Endodermal cell (in vitro differentiated cells): ENCODE measurements around the gene AUTS2. TPM values are rescaled to one million over a fixed set of nuclear protein-coding genes. Genes with fewer than 3 reads are reported as not detected.

Experiments
- DNase-seq: peaks from one replicate; pipeline ENCODE4 v3.0.0-alpha.2; 2017
- H3K27ac ChIP-seq: 2 replicates; pipeline ENCODE4 v1.5.1; 2013; ENCODE audit warnings: mild to moderate bottlenecking, low read depth, low read length, moderate library complexity
- H3K27me3 ChIP-seq: 2 replicates; pipeline ENCODE4 v1.6.1; 2013; ENCODE audit warnings: mild to moderate bottlenecking, low read length, moderate library complexity; ENCODE audit not compliant: insufficient read depth, control insufficient read depth, poor library complexity, severe bottlenecking
- H3K36me3 ChIP-seq: 2 replicates; pipeline ENCODE4 v1.7.0; 2013; ENCODE audit warnings: mild to moderate bottlenecking, low read length, moderate library complexity; ENCODE audit not compliant: control insufficient read depth, insufficient read depth
- H3K4me1 ChIP-seq: one replicate; pipeline ENCODE4 v1.7.0; 2013; ENCODE audit warnings: low read length; ENCODE audit not compliant: control insufficient read depth, insufficient read depth
- H3K4me3 ChIP-seq: 2 replicates; pipeline ENCODE4 v1.5.1; 2013; ENCODE audit warnings: mild to moderate bottlenecking, low read length, moderate library complexity
- H3K9ac ChIP-seq: 2 replicates; pipeline ENCODE4 v1.6.1; 2013; ENCODE audit warnings: mild to moderate bottlenecking, low read length, moderate library complexity; ENCODE audit not compliant: poor library complexity, severe bottlenecking; ENCODE audit errors: extremely low read depth
- H3K9me3 ChIP-seq: 2 replicates; pipeline ENCODE4 v1.6.1; 2013; ENCODE audit warnings: mild to moderate bottlenecking, low read length, moderate library complexity; ENCODE audit not compliant: control insufficient read depth
- H3K27ac Mint-ChIP-seq: 2 replicates; pipeline ENCODE4 v1.8.0; 2020; ENCODE audit warnings: mixed read lengths
- H3K27me3 Mint-ChIP-seq: 2 replicates; pipeline ENCODE4 v1.8.0; 2021; ENCODE audit warnings: mild to moderate bottlenecking, mixed read lengths; ENCODE audit not compliant: insufficient read depth
- H3K36me3 Mint-ChIP-seq: 2 replicates; pipeline ENCODE4 v1.8.0; 2020; ENCODE audit warnings: low read depth, mixed read lengths
- H3K4me1 Mint-ChIP-seq: 2 replicates; pipeline ENCODE4 v1.8.0; 2020; ENCODE audit warnings: mixed read lengths
- H3K4me3 Mint-ChIP-seq: 2 replicates; pipeline ENCODE4 v1.8.0; 2020; ENCODE audit warnings: mild to moderate bottlenecking, moderate library complexity, mixed read lengths
- H3K9me3 Mint-ChIP-seq: 2 replicates; pipeline ENCODE4 v1.8.0; 2020; ENCODE audit warnings: mild to moderate bottlenecking, mixed read lengths
- WGBS, 2 experiments: methylation state at CpG; one replicate each; pipeline versions ENCODE4 v1.1.5 to v1.1.7; 2013; ENCODE audit warnings: missing lambda C conversion rate in 2 of 2, mixed read lengths in 1 of 2; ENCODE audit not compliant: insufficient coverage in 1 of 2, insufficient read length in 1 of 2; 5-methylcytosine and 5-hydroxymethylcytosine counted together
- total RNA-seq, 2 donors: library from RNA; stranded (reverse); fragmentation: NEBNext Ultra II Directional in 1 of 2; extraction: Animal tissue kit (Norgen Biotek cat#: 25700) in 1 of 2; gene quantifications; 2 replicates in 1 of 2; 3 replicates in 1 of 2; pipeline ENCODE4 v1.2.1, GENCODE V29; 2021
- TF ChIP-seq, protein P1 (sequence below): fragments of 200-600 bp; sonication (generic); conservative IDR thresholded peaks from 2 replicates; pipeline ENCODE4 v1.5.0; 2021; ENCODE audit warnings: antibody characterized with exemption, mild to moderate bottlenecking

AUTS2 gene
- total RNA-seq, 2 donors from 2014 or later = 76.8 to 106 TPM

DNA sequence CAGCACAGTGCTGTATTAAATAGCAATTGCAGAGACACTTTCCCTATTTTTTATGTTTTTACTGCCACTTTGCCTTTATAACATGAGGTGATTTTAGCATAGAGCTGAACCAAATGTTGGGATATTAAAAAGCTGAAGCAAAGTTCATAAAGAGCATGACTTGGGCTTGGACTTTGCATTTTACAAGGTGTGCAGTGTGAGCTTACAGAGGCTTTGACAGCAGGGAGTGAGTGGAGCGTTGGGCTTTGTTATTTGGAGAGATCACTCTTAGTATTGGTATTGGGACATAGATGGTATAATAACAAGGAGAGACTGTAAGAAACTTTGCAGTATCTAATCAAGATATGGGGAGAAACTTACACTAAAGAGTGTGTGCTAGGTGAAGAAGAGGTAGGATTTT lies 449.1 kb downstream of the AUTS2 start:
- Mint-ChIP-seq H3K4me3 (no peak overlapping the region), H3K9me3 (no peaks in the 10 kb centered on the region), H3K36me3 (no peaks in the 10 kb centered on the region), H3K27me3 (no peaks in the 10 kb centered on the region), H3K27ac (no peak overlapping the region), H3K4me1 (peaks cover 29% of the 10 kb centered on the region)
- Histone ChIP-seq H3K27ac (no peak overlapping the region), H3K27me3 (no peaks in the 10 kb centered on the region), H3K4me1 (no peaks in the 10 kb centered on the region), H3K36me3 (no peaks in the 10 kb centered on the region), H3K9me3 (no peaks in the 10 kb centered on the region), H3K9ac (no peak overlapping the region), H3K4me3 (no peak overlapping the region)
- TF ChIP-seq, protein P1, sequence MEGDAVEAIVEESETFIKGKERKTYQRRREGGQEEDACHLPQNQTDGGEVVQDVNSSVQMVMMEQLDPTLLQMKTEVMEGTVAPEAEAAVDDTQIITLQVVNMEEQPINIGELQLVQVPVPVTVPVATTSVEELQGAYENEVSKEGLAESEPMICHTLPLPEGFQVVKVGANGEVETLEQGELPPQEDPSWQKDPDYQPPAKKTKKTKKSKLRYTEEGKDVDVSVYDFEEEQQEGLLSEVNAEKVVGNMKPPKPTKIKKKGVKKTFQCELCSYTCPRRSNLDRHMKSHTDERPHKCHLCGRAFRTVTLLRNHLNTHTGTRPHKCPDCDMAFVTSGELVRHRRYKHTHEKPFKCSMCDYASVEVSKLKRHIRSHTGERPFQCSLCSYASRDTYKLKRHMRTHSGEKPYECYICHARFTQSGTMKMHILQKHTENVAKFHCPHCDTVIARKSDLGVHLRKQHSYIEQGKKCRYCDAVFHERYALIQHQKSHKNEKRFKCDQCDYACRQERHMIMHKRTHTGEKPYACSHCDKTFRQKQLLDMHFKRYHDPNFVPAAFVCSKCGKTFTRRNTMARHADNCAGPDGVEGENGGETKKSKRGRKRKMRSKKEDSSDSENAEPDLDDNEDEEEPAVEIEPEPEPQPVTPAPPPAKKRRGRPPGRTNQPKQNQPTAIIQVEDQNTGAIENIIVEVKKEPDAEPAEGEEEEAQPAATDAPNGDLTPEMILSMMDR = no peak
- 80 to 87% methylated on average over 1 of the region's 1 CpG for WGBS, 2 experiments
- no peak for DNase-seq

DNA sequence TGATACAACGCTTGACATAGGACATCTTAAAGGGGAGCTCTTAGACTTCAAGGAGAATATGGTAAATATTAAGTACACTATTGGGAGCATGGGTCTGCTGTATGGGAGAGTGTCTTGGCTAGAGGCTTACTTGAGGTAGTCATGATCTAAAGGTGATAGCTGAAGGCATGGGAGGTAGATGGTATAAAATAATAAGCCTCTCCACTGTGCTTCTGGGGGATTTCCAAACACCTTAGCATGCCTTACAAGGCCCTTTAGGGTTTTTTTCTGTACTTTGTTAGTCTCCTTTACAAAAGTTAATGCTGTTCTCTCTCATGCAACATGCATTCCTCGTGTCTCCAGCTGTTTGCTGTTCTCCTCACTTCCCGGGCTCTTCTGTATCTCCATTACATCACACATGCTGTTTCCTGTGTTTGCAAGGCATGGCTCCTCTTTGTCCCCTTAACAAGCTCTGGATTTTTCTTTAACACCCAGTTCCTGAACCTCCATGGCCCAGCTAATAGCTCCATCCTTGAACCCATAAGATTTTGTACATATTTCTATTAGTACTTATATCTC lies 449.7 kb downstream of the AUTS2 start:
- Histone ChIP-seq H3K4me1 (no peaks in the 10 kb centered on the region), H3K27ac (no peak overlapping the region), H3K9me3 (no peaks in the 10 kb centered on the region), H3K4me3 (no peak overlapping the region), H3K9ac (no peak overlapping the region), H3K36me3 (no peaks in the 10 kb centered on the region), H3K27me3 (no peaks in the 10 kb centered on the region)
- no peak overlapping the region for H3K4me3 Mint-ChIP-seq
- H3K27me3 Mint-ChIP-seq = no peaks in the 10 kb centered on the region
- WGBS, 2 experiments = 75 to 76% methylated on average over 3 of the region's 3 CpGs
- no peaks in the 10 kb centered on the region for H3K9me3 Mint-ChIP-seq
- H3K27ac Mint-ChIP-seq = no peak overlapping the region
- peaks cover 29% of the 10 kb centered on the region for H3K4me1 Mint-ChIP-seq
- TF ChIP-seq, protein P1 = no peak
- DNase-seq = no peak
- H3K36me3 Mint-ChIP-seq = no peaks in the 10 kb centered on the region

DNA sequence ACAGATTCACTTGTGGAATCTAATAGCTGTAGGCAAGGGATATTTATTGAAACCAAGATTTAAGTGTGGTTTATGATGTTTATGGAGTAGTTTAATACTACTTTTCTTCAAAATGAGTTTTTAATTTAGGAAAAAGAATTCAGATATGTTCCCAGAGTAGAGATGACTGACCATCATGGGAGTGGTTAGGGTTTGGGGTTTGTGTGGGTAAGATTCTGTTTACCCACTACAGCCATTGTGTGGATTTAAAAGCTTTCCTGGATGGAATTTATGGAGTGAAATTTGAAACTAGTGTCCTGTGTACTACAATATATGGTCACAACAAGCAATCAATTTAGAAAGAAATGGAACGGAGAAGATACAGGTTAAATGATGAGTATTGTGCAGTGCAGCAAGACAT lies 453.5 kb downstream of the AUTS2 start:
- Histone ChIP-seq H3K9ac (no peak overlapping the region), H3K4me3 (no peak overlapping the region), H3K36me3 (no peaks in the 10 kb centered on the region), H3K9me3 (no peaks in the 10 kb centered on the region), H3K4me1 (peaks cover 3% of the 10 kb centered on the region), H3K27ac (no peak overlapping the region), H3K27me3 (no peaks in the 10 kb centered on the region)
- no peak overlapping the region for H3K4me3 Mint-ChIP-seq
- no peaks in the 10 kb centered on the region for H3K36me3 Mint-ChIP-seq
- H3K27ac Mint-ChIP-seq = no peak overlapping the region
- DNase-seq = no peak
- 78 to 94% methylated on average over 1 of the region's 1 CpG for WGBS, 2 experiments
- peaks cover 21% of the 10 kb centered on the region for H3K4me1 Mint-ChIP-seq
- TF ChIP-seq, protein P1 = no peak
- H3K27me3 Mint-ChIP-seq = no peaks in the 10 kb centered on the region
- no peaks in the 10 kb centered on the region for H3K9me3 Mint-ChIP-seq
